Fibroblast of gingiva (primary cell): Measurements from ENCODE around the gene PPP2R3B.
"Not testable (repeated sequence)": the region's sequence is repeated elsewhere in the genome, so short reads cannot be mapped to it uniquely, and the experiment has no call there.

Experiments
- DNase-seq: peaks from one replicate; pipeline ENCODE4 v3.0.0-alpha.2; 2011; ENCODE audit warnings: low read depth

PPP2R3B gene

GRCh38 chrX:405149-405548 lies 18.4 kb upstream of the PPP2R3B start:
- DNase-seq = no peak

DNA sequence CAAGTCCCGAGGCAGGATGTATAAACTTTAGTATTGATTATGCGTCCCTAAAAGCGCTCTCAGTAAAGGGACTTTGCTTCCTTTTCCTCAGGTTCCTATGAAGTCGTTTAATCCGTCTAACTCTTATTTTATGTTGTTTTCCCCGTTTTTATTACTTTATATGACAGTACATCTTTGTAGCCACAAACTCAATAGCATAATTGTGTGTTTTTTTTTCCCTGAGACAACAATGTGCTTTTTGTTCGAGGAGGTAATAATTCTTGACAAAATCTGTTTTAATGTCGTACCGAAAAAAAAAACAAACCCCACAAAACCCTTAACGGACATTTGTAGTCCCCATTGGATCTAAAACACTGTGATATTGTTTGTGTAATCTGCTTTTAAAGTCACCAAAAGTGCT lies 17.9 kb upstream of the PPP2R3B start:
- DNase-seq = no peak

DNA sequence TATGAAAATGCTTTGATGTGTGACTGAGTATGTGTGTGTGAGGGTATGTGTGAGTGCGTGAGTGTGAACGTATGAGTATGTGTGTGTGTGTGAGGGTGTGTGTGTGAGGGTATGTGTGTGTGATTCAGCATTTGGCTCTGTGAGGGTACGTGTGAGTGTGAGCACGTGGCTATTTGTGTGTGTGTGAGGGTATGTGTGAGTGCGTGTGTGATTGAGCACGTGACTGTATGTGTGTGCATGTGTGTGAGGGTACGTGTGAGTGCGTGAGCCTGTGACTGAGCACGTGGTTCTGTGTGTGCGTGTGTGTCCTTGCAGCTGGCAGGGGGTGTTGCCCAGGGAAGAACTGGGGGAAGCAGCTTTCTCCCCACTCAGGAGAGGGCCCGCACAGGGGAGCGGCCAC lies 16.1 kb upstream of the PPP2R3B start:
- no peak for DNase-seq

DNA sequence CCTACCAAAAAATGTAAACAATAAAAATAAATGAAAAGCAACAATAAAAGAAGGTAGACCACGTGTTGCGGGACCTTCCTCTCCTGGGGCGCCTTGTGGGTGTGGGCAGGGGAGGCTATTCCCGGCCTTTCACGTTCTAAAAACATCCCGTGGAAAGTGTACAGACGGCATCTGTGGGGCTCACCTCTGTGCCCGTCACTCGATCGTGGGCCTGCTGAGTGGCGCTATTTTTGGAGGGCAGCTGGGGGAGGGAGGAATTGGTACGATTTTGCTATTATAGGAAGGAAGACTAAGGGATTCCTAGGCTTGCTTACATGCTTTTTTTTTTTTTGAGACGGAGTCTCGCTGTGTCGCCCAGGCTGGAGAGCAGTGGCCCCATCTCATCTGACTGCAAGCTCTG lies 13.6 kb upstream of the PPP2R3B start:
- DNase-seq = no peak

- peak; percentile 50 for DNase-seq
These were observed 10.9 kb upstream of the PPP2R3B start for GRCh38 chrX:397575-397974.

GRCh38 chrX:394830-395229 lies 8.1 kb upstream of the PPP2R3B start:
- DNase-seq = no peak

DNA sequence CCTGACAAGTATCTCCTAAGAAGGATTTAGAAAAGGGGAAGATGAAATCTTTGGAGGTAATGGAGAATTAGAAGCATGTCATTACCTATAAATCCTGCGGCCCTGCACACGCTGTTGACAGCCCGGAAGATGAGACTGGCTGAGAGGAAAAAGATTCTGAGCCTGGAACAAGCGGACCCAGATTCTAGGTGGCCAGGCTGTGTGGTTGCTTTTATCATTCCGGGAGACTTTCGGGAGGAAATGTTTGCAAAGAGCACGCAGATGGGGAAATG lies 5.8 kb upstream of the PPP2R3B start:
- DNase-seq = no peak

DNA sequence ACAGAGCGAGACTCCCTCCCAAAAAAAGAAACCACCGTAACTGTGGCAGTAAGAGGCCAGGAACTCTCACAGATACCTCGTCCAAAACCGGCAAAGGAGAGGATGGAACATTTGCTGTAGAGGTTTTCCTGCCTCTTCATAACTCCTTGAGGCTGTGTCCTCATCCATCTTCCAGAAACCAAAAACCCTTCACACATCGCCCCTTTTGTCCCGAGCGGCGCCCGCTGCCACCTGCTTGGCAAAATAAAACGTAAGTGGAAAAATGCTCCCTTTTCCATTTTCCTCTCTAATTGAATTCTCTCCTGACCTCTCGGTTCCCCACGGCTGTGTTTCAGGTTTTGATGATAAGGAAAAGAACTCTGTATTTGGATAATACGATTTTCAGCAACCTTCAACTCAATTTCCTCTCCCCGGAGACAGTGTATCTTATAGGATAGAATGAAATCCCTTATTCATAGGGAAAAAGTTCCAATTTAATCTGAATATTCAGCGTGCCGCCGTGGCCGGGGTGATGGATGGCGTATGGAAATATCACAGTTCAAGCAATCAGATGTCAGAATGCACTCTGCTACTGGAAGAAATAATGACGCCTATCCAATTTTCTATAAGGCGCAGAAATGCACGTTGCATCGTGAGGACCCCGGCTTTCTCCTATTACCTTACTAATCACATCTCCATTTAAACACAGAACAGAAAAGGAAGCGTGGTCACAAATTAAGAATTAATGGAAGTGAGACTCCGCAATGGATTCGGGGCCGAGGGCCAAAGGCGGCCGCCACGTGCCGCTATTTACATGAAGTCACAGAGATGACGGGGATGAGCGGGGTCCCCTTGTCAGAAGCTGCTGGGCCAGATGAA lies 5.2 kb upstream of the PPP2R3B start:
- no peak for DNase-seq

DNA sequence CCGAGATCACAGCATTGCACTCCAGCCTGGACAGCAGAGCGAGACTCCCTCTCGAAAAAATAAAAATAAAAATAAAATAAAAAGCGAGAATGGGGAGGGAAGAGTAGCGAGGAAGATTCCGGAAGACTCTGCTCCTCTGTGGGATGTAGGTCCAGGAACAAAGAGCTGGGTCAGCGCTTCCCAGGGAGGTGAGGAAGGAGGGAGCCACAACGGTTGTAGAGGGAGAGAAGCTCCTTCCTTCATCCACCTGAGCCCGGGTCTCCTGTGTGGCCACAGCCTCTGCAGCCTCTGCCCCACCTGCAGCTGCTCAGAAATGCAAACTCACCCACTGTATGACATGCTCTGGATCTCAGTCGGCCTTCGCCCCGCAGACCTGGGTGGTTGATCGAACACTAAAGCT lies 3.8 kb upstream of the PPP2R3B start:
- DNase-seq = no peak

GRCh38 chrX:389021-389441 lies 2.3 kb upstream of the PPP2R3B start:
- DNase-seq = no peak

DNA sequence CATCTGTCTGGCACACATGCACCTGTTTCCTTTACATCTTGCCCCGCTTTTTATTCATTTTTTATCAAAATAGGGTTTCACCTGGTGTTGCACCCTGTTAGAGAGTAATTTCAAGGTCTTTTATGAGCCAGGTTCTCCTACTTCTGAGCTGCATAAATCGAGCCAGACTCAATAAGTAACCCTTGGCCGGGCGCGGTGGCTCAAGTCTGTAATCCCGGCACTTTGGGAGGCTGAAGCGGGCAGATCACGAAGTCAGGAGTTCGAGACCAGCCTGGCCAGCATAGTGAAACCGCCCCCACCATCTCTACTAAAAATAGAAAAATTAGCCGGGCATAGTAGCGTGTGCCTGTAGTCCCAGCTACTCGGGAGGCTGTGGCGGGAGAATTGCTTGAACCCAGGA lies 1.0 kb upstream of the PPP2R3B start:
- DNase-seq = no peak

- DNase-seq = no peak
These were observed 404 bp downstream of the PPP2R3B start for GRCh38 chrX:386239-386767.

- not testable (repeated sequence) for DNase-seq
These were observed 971 bp downstream of the PPP2R3B start for GRCh38 chrX:385736-386135.

DNA sequence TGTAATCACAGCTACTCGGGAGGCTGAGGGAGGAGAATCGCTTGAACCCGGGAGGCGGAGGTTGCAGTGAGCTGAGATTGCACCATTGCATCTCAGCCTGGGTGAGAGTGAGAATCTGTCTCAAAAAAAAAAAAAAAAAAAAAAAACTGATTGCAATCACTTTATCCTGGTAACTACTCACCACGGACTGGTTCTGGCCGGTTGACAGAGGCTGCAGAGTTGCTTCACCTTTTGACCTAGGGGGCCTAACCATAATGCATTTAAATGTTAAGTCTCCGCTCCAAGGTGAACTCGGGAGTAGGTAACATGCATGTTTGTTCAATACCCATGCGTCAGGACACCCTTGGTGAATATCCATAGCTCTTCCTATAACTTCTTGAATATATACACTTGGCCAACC lies 1.8 kb downstream of the PPP2R3B start:
- DNase-seq = no peak

DNA sequence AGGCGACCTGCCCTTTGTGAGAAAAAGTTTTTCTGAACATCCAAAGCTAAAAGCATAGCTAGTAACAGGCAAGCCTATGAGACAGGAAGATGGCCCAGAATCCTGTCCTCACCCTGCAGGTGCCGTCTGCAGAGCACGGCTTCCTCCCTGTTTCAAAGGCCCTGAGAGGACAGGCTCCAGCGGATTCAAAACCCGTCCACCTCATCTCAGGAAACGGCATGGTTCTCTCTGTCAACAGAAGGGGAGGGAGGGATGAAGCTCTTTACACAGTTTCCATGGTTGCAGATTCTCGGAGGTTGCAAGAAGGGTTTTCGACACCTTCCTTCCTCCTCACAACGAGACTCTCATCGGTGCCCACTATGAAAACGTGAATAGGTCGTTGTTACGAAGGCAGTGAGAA lies 8.3 kb downstream of the PPP2R3B start:
- no peak for DNase-seq

GRCh38 chrX:376206-376605 lies 10.5 kb downstream of the PPP2R3B start:
- not testable (repeated sequence) for DNase-seq

- DNase-seq = no peak
These were observed 11.3 kb downstream of the PPP2R3B start for GRCh38 chrX:375181-376036.

- DNase-seq = no peak
These were observed 12.1 kb downstream of the PPP2R3B start for GRCh38 chrX:374596-374995.

- DNase-seq = no peak
These were observed 12.9 kb downstream of the PPP2R3B start for GRCh38 chrX:373641-374471.

DNA sequence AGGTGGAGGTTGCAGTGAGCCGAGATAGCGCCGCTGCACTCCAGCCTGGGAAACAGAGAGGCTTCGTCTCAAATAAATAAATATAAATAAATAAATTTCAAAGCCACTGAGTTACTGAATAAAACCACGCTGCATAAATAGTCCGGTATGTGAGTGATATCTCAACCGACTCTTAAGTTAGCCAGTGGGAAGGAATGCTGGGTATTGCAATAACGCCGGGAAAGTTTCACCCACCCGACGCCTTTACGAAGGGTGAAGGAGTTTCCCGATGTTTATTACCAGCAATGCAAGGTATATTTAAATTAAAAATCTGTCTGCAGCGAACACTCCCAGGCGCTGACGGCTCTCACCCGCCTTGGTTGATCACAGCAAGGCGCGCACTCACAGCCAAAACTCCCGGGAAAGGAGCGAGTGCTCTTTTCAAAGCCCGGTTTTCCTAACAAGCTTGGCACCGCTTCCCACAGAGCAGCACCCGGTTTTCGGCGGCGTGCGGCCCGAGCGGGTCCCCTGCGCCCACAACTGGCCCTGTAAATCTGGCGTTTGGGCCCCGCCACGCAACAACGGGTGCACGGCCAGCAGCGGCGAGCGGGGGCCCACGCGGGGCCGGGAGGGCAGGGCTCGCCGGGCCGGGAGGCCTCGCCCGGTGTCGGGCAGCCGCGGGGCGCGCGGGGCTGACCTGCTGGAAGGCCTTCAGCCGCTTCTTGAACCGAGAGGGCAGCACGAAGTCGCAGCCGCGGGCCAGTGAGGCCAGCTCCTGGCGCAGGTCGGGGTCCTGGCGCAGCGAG lies 13.7 kb downstream of the PPP2R3B start:
- DNase-seq = no peak

DNA sequence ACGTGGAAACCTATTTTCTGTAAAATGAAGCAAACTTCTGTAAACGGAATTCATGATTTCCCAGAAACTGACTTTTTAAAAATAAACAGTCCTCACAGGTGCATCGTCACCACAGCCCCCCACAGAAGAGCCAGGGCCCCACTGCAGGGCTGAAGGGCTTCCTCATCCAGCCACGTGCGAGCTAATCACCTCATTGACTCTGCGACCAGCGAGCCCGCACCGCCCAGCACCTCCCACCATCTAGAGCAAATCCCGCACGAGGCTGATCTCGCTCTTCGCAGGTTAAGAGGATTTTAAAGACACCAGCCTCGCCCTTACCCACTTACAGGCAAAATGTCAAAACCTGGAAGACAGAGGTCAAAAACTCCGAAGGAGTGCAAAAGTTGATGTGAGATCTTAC lies 14.8 kb downstream of the PPP2R3B start:
- no peak for DNase-seq
